GM21723 (cell line): ENCODE data around the gene MRPL21.
"Not testable (repeated sequence)": the region's sequence is repeated elsewhere in the genome, so short reads cannot be mapped to it uniquely, and the experiment has no call there.

Source experiments
- ATAC-seq: cut with Tn5 transposase; IDR thresholded peaks from one replicate; pipeline ENCODE4 v1.9.1; 2021; ENCODE audit warnings: mild to moderate bottlenecking, moderate library complexity; ENCODE audit not compliant: unreplicated experiment

MRPL21 gene

DNA sequence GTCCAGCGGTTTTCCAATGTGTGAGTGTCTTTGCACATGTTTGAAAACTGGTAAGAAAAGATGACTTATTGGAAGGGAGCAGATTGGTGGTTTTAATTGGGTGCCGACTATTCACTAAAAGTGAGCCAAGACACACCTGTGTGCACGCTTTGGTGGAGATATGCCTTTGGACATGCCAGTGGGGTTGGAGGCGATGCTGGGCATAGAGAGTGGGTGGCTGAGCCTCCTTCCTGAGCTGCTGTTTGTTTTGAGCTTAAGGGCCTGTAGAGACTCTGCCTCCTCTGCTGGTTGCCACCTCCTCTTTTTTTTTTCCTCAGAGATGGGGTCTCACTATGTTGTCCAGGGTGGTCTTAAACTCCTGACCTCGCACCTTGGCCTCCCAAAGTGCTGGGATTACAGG, 9.6 kb upstream of the MRPL21 start:
- no peak for ATAC-seq

- no peak for ATAC-seq
These were observed 8.6 kb upstream of the MRPL21 start for GRCh38 chr11:68912254-68912653.

DNA sequence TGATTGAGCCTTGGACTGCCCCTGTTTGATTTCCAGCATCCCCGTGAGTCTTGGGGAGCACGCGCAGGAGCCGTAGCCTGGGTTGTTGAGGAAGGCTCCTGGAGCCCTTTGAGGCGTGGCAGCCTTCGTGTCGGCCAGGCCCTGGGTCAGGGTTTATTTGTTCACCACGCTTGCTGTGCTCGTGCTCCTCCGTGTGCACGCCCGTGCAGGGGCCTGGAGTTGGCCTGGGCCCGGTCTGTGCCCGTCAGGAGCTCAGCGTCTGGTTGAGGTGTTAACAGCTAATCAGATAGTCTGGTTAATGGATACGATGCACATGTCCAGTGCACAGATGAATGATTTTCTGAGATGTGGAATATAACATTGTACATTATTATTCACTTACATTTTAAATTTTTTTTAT, 8.1 kb upstream of the MRPL21 start:
- no peak for ATAC-seq

DNA sequence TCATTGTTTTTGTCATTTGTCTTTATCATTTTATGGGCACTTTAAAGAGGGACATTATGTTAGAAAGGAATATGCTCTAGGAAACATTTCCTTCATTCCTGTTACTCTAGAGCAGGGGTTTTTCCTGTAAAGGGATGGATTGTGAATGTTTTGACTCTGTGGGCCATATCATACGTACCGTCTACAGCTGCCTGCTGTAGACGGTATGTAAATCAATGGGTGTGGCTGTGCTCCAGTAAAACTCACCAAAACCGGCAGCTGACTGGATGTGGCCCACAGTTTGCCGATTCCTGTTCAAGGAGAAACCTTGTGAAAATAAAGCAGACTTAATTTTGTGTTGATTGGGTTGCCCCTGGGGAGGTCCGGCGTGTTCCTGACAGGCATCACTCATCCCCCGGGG, 7.3 kb upstream of the MRPL21 start:
- ATAC-seq = no peak

GRCh38 chr11:68908273-68908672, 4.6 kb upstream of the MRPL21 start:
- no peak for ATAC-seq

- no peak for ATAC-seq
These were observed 2.1 kb upstream of the MRPL21 start for GRCh38 chr11:68905421-68906360.

- ATAC-seq = no peak
These were observed 716 bp upstream of the MRPL21 start for GRCh38 chr11:68904248-68904847.

- no peak for ATAC-seq
These were observed 2.7 kb downstream of the MRPL21 start for GRCh38 chr11:68900835-68901381.

GRCh38 chr11:68897441-68897840, 6.2 kb downstream of the MRPL21 start:
- no peak for ATAC-seq

DNA sequence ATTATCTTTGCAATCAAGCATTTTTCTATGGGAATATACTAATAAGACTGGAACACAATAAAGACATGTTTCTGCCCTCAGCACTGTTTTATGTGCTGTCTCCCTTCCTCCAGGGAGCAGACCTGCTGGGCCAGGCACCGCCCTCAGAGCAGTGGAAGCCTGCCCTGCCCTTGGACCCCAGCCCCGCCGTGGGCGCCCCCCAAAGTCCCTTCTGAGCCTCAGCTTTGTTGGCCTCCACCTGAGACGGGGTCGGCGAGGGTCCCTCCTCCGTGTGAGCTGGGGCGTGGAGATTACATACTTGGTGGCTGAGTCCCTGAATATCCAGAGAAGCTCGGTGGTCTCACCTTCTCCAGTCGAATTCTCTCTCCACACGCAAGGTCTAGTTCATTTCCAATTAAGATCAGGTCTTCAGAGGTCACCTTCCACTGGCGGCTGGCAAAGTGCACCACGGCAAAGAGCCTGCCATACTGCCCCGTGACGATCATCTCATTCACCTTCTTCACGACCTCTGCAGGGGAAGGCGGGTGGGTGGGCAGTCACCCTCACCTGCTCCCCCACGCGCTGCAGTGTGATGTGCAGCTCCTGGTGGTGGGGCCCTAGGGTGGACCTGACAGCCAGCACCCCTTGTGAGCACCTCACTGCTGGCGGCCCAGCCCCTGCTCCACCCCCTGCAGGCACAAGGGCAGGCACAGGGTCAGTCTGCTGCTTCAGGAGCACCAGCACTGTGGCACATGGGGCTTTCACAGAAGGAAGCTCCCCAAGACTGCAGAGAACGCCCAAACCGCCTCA, 7.3 kb downstream of the MRPL21 start:
- ATAC-seq = no peak

DNA sequence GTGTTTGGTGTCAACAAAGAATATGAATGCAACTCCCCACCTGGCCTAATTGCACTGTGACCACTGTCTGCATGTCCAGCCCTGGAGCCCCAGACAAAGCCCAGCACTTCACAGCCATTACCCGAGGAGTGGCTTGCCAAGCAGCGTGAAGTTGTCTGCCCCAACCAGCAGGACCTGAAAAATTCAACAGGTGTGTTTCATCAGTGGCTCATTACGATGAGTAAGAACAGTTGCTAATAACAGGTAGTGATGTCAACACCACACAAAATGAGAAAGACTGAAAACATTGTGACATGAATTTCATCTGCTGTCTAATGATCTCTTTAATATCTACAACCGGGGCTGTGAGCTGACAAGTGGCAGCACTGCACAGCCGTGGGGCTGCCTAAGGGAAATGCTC, 10.3 kb downstream of the MRPL21 start:
- ATAC-seq = no peak

GRCh38 chr11:68892576-68892975, 11.1 kb downstream of the MRPL21 start:
- ATAC-seq = no peak

DNA sequence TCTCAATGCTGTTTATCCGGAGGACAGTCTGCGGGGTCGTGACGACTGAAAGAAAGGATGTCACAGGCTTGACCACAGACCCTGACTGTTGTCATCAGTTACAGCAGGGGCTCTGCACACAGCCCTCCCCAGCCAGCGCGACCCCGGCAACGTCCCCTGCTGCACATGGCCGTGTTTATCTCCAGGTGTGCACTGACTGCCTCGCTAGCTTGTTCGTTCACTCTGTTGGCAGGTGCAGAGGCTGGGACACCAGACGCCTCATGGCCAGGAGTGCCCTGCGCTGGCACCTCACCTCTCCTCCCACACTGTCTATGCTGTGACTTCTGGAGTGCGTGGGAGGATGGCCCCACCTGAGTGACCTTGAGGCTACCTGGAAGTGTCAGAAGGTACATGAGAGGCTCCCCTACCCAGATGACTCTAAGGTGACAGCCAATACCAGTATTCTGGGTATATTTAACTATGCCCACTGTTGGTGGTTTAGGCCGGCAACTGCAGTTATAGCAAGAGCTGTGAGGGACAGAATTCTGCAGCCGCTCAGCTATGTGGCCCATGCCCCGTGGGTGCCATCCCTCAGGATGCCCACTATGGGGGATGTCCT, 12.2 kb downstream of the MRPL21 start:
- ATAC-seq = no peak

DNA sequence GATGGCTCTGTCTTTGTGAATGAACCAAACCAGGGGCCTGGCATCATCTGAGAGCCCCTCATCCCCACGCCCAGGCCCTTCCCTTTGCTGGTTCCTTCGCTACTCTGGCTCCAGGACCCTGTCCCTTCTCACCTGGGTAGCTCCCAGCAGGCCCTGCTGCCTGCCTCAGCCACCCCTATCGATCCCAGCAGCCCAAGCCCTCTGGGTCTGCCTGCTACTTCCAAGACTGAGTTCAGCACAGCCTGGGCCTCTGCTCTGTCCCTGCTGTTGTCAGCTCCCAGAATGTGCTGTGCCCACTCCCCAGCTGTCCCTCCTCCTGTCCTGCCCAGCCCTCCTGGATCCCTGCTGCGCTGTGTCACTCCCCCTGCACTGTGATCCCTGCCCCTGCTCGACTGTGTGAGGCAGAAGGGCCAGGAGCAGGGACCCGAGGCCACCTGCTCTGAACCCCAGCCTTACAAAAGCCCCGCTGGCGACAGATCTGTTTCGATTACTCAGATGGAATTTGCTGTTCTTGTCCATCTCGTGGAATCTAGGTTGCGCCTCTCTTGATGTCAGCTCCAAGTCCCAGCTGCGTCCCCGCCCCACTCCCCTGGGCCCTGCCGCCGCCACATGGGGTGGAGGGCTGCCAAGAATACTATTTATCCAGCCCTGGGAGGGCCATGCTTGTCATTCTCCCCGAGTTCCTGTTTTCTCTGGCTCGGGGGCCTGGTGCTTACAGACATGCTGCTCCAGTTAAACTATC, 13.0 kb downstream of the MRPL21 start:
- ATAC-seq = no peak

DNA sequence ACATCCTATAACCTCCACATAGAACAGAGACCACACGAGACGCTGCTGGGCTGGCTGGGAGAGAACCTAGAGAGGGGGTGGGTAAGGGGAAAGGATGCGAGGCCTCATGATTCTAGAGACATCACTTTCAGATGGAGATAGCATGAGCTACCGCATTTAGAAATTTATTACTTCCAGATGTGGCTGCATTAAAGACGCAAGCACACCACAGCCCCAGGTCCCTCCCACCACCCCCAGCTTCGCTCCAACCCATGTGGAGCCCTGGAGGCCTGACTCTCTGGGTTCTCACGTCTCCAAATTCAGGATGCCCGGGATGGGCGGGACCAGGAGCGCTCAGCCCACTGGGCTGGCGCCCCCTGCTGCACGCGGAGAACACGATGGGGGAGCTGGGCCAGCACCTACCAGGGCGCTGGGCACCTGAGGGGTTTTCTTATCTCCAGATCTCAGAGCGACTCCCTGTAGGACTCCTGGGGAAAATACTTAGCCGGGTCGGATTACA, 13.6 kb downstream of the MRPL21 start:
- no peak for ATAC-seq

DNA sequence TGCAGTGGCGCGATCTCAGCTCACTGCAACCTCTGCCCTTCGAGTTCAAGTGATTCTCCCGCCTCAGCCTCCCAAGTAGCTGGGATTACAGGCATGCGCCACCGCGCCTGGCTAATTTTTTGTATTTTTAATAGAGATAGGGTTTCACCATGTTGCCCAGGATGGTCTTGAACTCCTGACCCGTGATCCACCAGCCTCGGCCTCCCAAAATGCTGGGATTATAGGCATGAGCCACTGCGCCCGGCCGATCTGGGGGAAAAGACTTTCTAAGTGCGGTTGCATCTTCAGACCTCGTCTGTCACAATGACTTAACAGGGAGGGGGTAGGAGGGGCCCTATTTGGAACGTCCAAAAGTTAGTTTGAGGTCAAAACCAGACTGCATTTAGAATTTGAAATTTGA, 18.8 kb downstream of the MRPL21 start:
- ATAC-seq = not testable (repeated sequence)

DNA sequence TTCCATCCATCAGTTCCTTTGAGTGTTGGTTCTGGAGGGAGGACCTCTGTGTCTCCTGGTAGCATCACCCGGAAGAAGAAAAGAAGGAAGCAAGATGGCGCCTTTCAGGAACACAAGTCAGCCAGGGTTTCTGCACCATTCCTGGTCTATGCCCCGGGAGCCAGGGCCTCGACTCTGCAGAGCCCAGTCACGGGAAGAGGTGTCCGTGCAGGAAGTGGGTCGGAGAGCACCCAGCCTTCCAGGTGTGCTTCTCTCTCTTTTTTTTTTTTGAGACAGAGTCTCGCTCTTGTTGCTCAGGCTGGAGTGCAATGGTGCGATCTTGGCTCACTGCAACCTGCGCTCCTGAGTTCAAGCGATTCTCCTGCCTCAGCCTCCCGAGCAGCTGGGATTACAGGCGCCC, 21.2 kb downstream of the MRPL21 start:
- ATAC-seq = no peak

- ATAC-seq = no peak
These were observed 22.3 kb downstream of the MRPL21 start for GRCh38 chr11:68881320-68881719.

- ATAC-seq = no peak
These were observed 22.8 kb downstream of the MRPL21 start for GRCh38 chr11:68880851-68881250.

DNA sequence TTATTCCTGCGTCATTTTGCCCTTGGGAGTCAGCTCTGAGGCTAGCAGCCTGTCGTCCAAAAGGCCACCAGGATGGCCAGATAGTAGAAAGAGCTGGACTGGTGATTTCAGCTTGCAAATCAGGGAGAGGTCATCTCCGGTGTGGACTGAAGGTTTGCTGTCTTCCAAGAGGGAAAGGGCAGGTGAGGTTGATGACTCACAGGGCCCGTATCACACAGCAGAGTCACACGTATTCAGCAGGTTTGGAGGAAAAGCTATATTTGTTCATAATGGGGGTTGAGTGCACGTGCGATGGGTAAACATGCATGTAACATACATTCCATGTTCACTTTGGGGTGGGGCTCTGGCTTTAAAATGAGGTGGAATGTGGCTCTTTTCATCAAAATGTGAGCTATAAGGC, 25.6 kb downstream of the MRPL21 start:
- ATAC-seq = no peak
